DND-41 (cell line): ENCODE data around the gene PIGU.

ENCODE experiments used
- ATAC-seq: fragments of 200-7000 bp; cut with Tn5 transposase; 3 replicates; pipeline ENCODE4 v1.9.1; 2021; ENCODE audit warnings: low read depth; ENCODE audit not compliant: insufficient read depth
- DNase-seq: peaks from one replicate; pipeline ENCODE4 v3.0.0-alpha.2; 2020
- H2AFZ ChIP-seq: 2 replicates; pipeline ENCODE4 v1.6.0; 2012; ENCODE audit warnings: low read depth, low read length
- H3K27ac ChIP-seq: 2 replicates; pipeline ENCODE4 v1.5.1; 2012; ENCODE audit warnings: low read length, inconsistent platforms
- H3K27me3 ChIP-seq: fragments of 200-600 bp; sonication (generic); 2 replicates; pipeline ENCODE4 v1.6.0; 2012; ENCODE audit warnings: low read length, mild to moderate bottlenecking, inconsistent platforms; ENCODE audit not compliant: insufficient read depth, poor library complexity
- H3K36me3 ChIP-seq: 2 replicates; pipeline ENCODE4 v1.5.1; 2012; ENCODE audit warnings: low read length, inconsistent platforms; ENCODE audit not compliant: insufficient read depth
- H3K4me1 ChIP-seq: 2 replicates; pipeline ENCODE4 v1.5.1; 2012; ENCODE audit warnings: mild to moderate bottlenecking, low read length; ENCODE audit not compliant: insufficient read depth
- H3K4me2 ChIP-seq: 2 replicates; pipeline ENCODE4 v1.6.0; 2012; ENCODE audit warnings: mild to moderate bottlenecking, moderate library complexity, low read length, inconsistent platforms; ENCODE audit not compliant: insufficient read depth
- H3K4me3 ChIP-seq, 2 experiments: fragments of 200-600 bp in 1 of 2; shearing (Covaris generic) in 1 of 2; 2 replicates each; pipeline ENCODE4 v1.5.1; 2012 to 2016; ENCODE audit warnings: inconsistent platforms in 2 of 2, low read length in 2 of 2, mild to moderate bottlenecking in 2 of 2, low read depth in 1 of 2, moderate library complexity in 1 of 2
- H3K79me2 ChIP-seq: 2 replicates; pipeline ENCODE4 v1.6.0; 2012; ENCODE audit warnings: low read length, inconsistent platforms; ENCODE audit not compliant: insufficient read depth
- H3K9ac ChIP-seq: 2 replicates; pipeline ENCODE4 v1.6.0; 2012; ENCODE audit warnings: low read depth, mild to moderate bottlenecking, inconsistent platforms, low read length, moderate library complexity
- H3K9me3 ChIP-seq: 2 replicates; pipeline ENCODE4 v1.5.1; 2012; ENCODE audit warnings: low read length, moderate library complexity, mild to moderate bottlenecking, inconsistent platforms; ENCODE audit not compliant: insufficient read depth, severe bottlenecking
- H4K20me1 ChIP-seq: 2 replicates; pipeline ENCODE4 v1.6.0; 2012; ENCODE audit warnings: low read length; ENCODE audit not compliant: insufficient read depth
- CTCF ChIP-seq: IDR thresholded peaks from 2 replicates; pipeline ENCODE4 v1.5.1; 2012; ENCODE audit warnings: borderline replicate concordance, low read length, moderate library complexity, mild to moderate bottlenecking; ENCODE audit not compliant: poor library complexity, severe bottlenecking; ENCODE audit errors: extremely low read depth
- EZH2 ChIP-seq: IDR thresholded peaks from 3 replicates; pipeline ENCODE4 v1.6.1; 2012; ENCODE audit warnings: borderline replicate concordance, low read depth, mild to moderate bottlenecking, moderate library complexity, low read length, inconsistent platforms; ENCODE audit not compliant: severe bottlenecking

Gene PIGU

GRCh38 chr20:34643928-34644327, 33.0 kb downstream of the PIGU start:
- Histone ChIP-seq H3K36me3 (peaks cover 33% of the 10 kb centered on the region), H3K4me2 (no peak overlapping the region), H3K4me3 (no peak overlapping the region), H2AFZ (no peak overlapping the region), H4K20me1 (peaks cover 2% of the 10 kb centered on the region; the same call in 1 of the 2 replicates), H3K9ac (no peak overlapping the region), H3K27me3 (no peaks in the 10 kb centered on the region), H3K79me2 (0 out of 2 replicates have a peak, but pooled peaks cover 3% of the 10 kb centered on the region), H3K27ac (no peak overlapping the region), H3K9me3 (no peaks in the 10 kb centered on the region), H3K4me1 (no peaks in the 10 kb centered on the region)
- ATAC-seq (no peak), DNase-seq (no peak)
- TF ChIP-seq CTCF (no peak), EZH2 (no peak)

GRCh38 chr20:34642009-34642408, 34.9 kb downstream of the PIGU start:
- Histone ChIP-seq H3K4me3 (no peak overlapping the region), H3K79me2 (no peaks in the 10 kb centered on the region), H3K27ac (no peak overlapping the region), H3K36me3 (peaks cover 52% of the 10 kb centered on the region), H4K20me1 (peaks cover 2% of the 10 kb centered on the region; the same call in 1 of the 2 replicates), H3K9me3 (no peaks in the 10 kb centered on the region), H2AFZ (no peak overlapping the region), H3K27me3 (no peaks in the 10 kb centered on the region), H3K4me2 (no peak overlapping the region), H3K4me1 (no peaks in the 10 kb centered on the region), H3K9ac (no peak overlapping the region)
- DNase-seq: no peak
- no peak for ATAC-seq
- TF ChIP-seq EZH2: no peak
- no peak for TF ChIP-seq CTCF

GRCh38 chr20:34639755-34640222, 37.1 kb downstream of the PIGU start:
- no peaks in the 10 kb centered on the region for H3K27me3 ChIP-seq
- H3K4me3 ChIP-seq: no peak overlapping the region
- H3K9ac ChIP-seq: no peak overlapping the region
- H3K79me2 ChIP-seq: no peaks in the 10 kb centered on the region
- no peaks in the 10 kb centered on the region for H3K4me1 ChIP-seq
- ATAC-seq: peak; percentile 42; the same call in 1 of the 3 replicates
- peaks cover 2% of the 10 kb centered on the region; the same call in 1 of the 2 replicates for H4K20me1 ChIP-seq
- peaks cover 69% of the 10 kb centered on the region for H3K36me3 ChIP-seq
- H3K27ac ChIP-seq: no peak overlapping the region
- DNase-seq: no peak
- no peak overlapping the region for H3K4me2 ChIP-seq
- no peak overlapping the region for H2AFZ ChIP-seq
- no peak for TF ChIP-seq EZH2
- no peak for TF ChIP-seq CTCF
- no peaks in the 10 kb centered on the region for H3K9me3 ChIP-seq
